ENCODE data around the gene UGT1A10. TPM values are rescaled to one million over a fixed set of nuclear protein-coding genes. Genes with fewer than 3 reads are reported as not detected.
A peak's percentile ranks its signal among the peaks of the same experiment; 100 is the strongest.
"Not testable (repeated sequence)": the region's sequence is repeated elsewhere in the genome, so short reads cannot be mapped to it uniquely, and the experiment has no call there.

Gene UGT1A10
- total RNA-seq, 1 experiment from 2014 or later: 1.0 TPM

DNA sequence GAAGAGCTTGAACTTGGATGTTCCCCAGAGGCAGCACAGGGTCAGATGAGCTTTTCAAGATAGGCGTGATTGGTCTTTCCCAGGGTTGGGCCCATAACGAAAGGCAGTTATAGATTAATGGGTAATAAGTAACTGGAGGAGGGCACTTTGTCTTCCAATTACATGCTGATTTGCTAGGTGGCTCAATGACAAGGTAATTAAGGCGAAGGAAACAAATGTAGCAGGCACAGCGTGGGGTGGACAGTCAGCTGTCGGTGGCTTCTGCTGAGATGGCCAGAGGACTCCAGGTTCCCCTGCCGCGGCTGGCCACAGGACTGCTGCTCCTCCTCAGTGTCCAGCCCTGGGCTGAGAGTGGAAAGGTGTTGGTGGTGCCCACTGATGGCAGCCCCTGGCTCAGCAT, 82.3 kb downstream of the UGT1A10 start, which contains the start of gene UGT1A4:
Gene UGT1A4 (plus strand): TSS at position 185 of the 400 bp plus-strand sequence. CDS start 85 bp downstream, at position 270.
- no peak for DNase-seq
- Mint-ChIP-seq H3K9me3 (ENCODE audit: unreplicated experiment) (no peaks in the 10 kb centered on the region), H3K27me3 (ENCODE audit: insufficient read depth, unreplicated experiment) (no peaks in the 10 kb centered on the region), H3K4me1 (ENCODE audit: low read depth, unreplicated experiment) (no peaks in the 10 kb centered on the region), H3K4me3 (ENCODE audit: unreplicated experiment) (no peak within 1 kb of the TSS), H3K27ac (ENCODE audit: unreplicated experiment) (no peak within 1 kb of the TSS), H3K36me3 (ENCODE audit: insufficient read depth, unreplicated experiment) (peaks cover 7% of the 10 kb centered on the region)
- ChIA-PET POLR2A (no interaction called here), CTCF (no interaction called here)
- no TSS peak for BruUV-seq (replicated peaks)
- Histone ChIP-seq H3K27me3 (replicated peaks; ENCODE audit: control insufficient read depth, insufficient read depth, low read length) (no peaks in the 10 kb centered on the region), H3K4me3 (ENCODE audit: low read depth, low read length) (no peak within 1 kb of the TSS), H3K9me3 (no peaks in the 10 kb centered on the region), H3K4me1 (no peaks in the 10 kb centered on the region), H3K36me3 (ENCODE audit: control insufficient read depth, insufficient read depth, low read length) (no peaks in the 10 kb centered on the region)
- intact Hi-C loops (cut with micrococcal nuclease; ENCODE audit: unreplicated experiment): no loop called here
- TF ChIP-seq, protein P1, sequence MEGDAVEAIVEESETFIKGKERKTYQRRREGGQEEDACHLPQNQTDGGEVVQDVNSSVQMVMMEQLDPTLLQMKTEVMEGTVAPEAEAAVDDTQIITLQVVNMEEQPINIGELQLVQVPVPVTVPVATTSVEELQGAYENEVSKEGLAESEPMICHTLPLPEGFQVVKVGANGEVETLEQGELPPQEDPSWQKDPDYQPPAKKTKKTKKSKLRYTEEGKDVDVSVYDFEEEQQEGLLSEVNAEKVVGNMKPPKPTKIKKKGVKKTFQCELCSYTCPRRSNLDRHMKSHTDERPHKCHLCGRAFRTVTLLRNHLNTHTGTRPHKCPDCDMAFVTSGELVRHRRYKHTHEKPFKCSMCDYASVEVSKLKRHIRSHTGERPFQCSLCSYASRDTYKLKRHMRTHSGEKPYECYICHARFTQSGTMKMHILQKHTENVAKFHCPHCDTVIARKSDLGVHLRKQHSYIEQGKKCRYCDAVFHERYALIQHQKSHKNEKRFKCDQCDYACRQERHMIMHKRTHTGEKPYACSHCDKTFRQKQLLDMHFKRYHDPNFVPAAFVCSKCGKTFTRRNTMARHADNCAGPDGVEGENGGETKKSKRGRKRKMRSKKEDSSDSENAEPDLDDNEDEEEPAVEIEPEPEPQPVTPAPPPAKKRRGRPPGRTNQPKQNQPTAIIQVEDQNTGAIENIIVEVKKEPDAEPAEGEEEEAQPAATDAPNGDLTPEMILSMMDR (IDR thresholded peaks at IDR 0.05; ENCODE audit: insufficient read depth in 1 of 2, low read depth in 1 of 2, low read length in 1 of 2, severe bottlenecking in 1 of 2, unreplicated experiment in 1 of 2): no peak

DNA sequence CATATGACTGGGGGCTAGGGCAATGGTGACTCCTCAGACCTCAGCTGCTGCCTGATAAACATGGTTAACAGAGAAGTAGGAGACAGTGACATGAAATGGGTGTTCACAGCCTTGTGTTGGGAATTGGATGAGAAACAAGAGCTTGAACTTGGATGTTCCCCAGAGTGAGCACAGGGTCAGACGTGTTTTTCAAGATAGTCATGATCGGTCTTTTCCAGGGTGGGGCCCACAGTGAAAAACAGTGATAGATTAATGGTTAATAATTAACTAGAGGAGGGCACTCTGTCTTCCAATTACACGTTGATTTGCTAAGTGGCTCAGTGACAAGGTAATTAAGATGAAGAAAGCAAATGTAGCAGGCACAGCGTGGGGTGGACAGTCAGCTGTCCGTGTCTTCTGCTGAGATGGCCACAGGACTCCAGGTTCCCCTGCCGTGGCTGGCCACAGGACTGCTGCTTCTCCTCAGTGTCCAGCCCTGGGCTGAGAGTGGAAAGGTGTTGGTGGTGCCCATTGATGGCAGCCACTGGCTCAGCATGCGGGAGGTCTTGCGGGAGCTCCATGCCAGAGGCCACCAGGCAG, 92.6 kb downstream of the UGT1A10 start, which contains the start of gene UGT1A3:
Gene UGT1A3 (plus strand): TSS at position 320 of the 579 bp plus-strand sequence. CDS start 85 bp downstream, at position 405.
- H3K9me3 Mint-ChIP-seq (ENCODE audit: unreplicated experiment): no peaks in the 10 kb centered on the region
- no peaks in the 10 kb centered on the region for H3K36me3 ChIP-seq (ENCODE audit: control insufficient read depth, insufficient read depth, low read length)
- CTCF ChIA-PET: no interaction called here
- no peaks in the 10 kb centered on the region for H3K9me3 ChIP-seq
- POLR2A ChIA-PET: no interaction called here
- H3K4me1 Mint-ChIP-seq (ENCODE audit: low read depth, unreplicated experiment): peaks cover 6% of the 10 kb centered on the region
- H3K4me3 Mint-ChIP-seq (ENCODE audit: unreplicated experiment): no peak within 1 kb of the TSS
- peak within 1 kb of the TSS; percentile 34 for H3K27ac Mint-ChIP-seq (ENCODE audit: unreplicated experiment)
- no peak within 1 kb of the TSS for H3K4me3 ChIP-seq (ENCODE audit: low read depth, low read length)
- H3K27me3 ChIP-seq (replicated peaks; ENCODE audit: control insufficient read depth, insufficient read depth, low read length): no peaks in the 10 kb centered on the region
- no peaks in the 10 kb centered on the region for H3K27me3 Mint-ChIP-seq (ENCODE audit: insufficient read depth, unreplicated experiment)
- intact Hi-C loops (cut with micrococcal nuclease; ENCODE audit: unreplicated experiment): no loop called here
- H3K4me1 ChIP-seq: no peaks in the 10 kb centered on the region
- H3K36me3 Mint-ChIP-seq (ENCODE audit: insufficient read depth, unreplicated experiment): peaks cover 6% of the 10 kb centered on the region
- DNase-seq: no peak
- no TSS peak for BruUV-seq (replicated peaks)
- TF ChIP-seq, protein P1 (IDR thresholded peaks at IDR 0.05; ENCODE audit: insufficient read depth in 1 of 2, low read depth in 1 of 2, low read length in 1 of 2, severe bottlenecking in 1 of 2, unreplicated experiment in 1 of 2): no peak

DNA sequence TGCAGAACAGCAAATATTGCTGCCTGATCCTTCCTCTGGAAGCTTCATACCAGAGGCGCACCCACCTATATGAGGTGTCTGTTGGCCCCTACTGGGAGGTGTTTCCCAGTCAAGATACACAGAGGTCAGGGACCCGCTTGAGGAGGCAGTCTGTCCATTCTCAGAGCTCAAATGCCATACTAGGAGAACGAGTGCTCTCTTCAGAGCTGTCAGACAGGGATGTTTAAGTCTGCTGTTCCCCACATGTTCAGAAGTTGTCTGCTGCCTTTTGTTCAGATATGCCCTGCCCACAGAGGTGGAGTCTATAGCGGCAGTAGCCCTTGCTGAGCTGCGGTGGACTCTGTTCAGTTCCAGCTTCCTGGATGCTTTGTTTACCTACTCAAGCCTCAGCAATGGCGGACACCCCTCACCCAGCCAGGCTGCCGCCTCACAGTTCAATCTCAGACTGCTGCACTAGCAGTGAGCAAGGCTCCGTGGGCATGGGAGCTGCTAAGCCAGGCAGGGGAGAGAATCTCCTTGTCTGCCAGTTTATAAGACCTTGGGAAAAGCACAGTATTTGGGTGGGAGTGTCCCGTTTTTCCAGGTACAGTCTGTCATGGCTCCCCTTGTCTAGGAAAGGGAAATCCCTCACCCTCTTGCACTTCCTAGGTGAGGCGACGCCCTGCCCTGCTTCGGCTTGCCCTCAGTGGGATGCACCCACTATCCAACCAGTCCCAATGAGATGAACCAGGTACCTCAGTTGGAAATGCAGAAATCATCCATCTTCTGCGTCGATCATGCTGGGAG, 100.8 kb downstream of the UGT1A10 start:
- CTCF ChIA-PET; intact Hi-C loops (cut with micrococcal nuclease; ENCODE audit: unreplicated experiment); H3K36me3 ChIP-seq (ENCODE audit: control insufficient read depth, insufficient read depth, low read length); H3K27me3 Mint-ChIP-seq (ENCODE audit: insufficient read depth, unreplicated experiment); H3K4me3 Mint-ChIP-seq (ENCODE audit: unreplicated experiment); BruUV-seq (replicated peaks); H3K27ac Mint-ChIP-seq (ENCODE audit: unreplicated experiment); H3K4me1 ChIP-seq; H3K4me3 ChIP-seq (ENCODE audit: low read depth, low read length); H3K27me3 ChIP-seq (replicated peaks; ENCODE audit: control insufficient read depth, insufficient read depth, low read length); POLR2A ChIA-PET; DNase-seq; H3K9me3 ChIP-seq: not testable (repeated sequence)
- H3K9me3 Mint-ChIP-seq (ENCODE audit: unreplicated experiment): peaks cover 15% of the 10 kb centered on the region
- H3K4me1 Mint-ChIP-seq (ENCODE audit: low read depth, unreplicated experiment): peaks cover 22% of the 10 kb centered on the region
- peaks cover 19% of the 10 kb centered on the region for H3K36me3 Mint-ChIP-seq (ENCODE audit: insufficient read depth, unreplicated experiment)
